Measurements from ENCODE around the gene PPP1R9A.

Gene PPP1R9A

GRCh38 chr7:94949532-94949931 is 42.1 kb downstream of the PPP1R9A start:
- no peak for DNase-seq (ENCODE audit: low read depth)
- no peak overlapping the region for H3K4me3 ChIP-seq (ENCODE audit: low read depth, low read length)
- no peak for TF ChIP-seq CTCF (IDR thresholded peaks at IDR 0.05; ENCODE audit: insufficient read depth, low read depth, low read length, missing control alignments)

DNA sequence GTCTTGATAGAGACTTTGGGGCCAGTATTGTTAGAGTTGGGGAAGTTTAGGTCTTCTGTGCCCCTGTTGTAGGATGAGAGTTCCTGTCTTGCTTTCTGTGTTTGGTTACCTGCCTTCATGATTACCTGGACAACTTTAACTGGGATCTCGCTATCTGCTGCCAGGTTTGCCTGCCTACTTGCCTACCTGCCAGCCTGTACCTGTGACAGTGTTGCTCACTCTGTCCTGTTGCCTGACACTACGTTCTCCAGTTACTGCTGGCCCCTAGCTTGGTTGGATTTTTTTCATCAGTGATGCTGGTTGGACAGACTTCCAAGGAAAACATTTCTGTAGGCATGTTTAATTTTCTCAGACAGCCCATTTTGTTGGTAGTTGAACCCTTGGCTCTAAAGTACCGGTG is 48.4 kb downstream of the PPP1R9A start:
- TF ChIP-seq CTCF (IDR thresholded peaks at IDR 0.05; ENCODE audit: insufficient read depth, low read depth, low read length, missing control alignments) = no peak
- DNase-seq (ENCODE audit: low read depth) = no peak
- H3K4me3 ChIP-seq (ENCODE audit: low read depth, low read length) = no peak overlapping the region

GRCh38 chr7:94957061-94957460 is 49.7 kb downstream of the PPP1R9A start:
- no peak for DNase-seq (ENCODE audit: low read depth)
- TF ChIP-seq CTCF (IDR thresholded peaks at IDR 0.05; ENCODE audit: insufficient read depth, low read depth, low read length, missing control alignments) = no peak
- no peak overlapping the region for H3K4me3 ChIP-seq (ENCODE audit: low read depth, low read length)

DNA sequence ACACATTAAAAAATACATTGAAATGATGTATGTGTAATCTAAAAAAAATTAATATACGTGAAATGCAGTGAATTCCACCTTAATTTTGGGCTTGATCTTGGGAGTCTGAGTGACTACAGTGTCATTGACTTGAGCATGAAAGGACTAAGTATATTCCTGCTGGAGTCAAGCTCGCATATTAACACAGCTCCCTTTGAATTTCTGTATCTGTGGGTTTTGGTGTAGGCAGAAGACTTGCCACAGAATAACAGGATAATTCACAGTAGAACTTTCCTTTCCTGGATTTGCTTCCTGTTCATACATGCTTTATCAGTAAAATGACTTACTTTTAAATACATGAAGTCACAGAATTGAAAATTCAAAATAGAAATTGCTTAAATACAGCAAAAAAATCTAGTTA is 55.3 kb downstream of the PPP1R9A start:
- H3K4me3 ChIP-seq (ENCODE audit: low read depth, low read length) = no peak overlapping the region
- DNase-seq (ENCODE audit: low read depth) = no peak
- TF ChIP-seq CTCF (IDR thresholded peaks at IDR 0.05; ENCODE audit: insufficient read depth, low read depth, low read length, missing control alignments) = no peak

DNA sequence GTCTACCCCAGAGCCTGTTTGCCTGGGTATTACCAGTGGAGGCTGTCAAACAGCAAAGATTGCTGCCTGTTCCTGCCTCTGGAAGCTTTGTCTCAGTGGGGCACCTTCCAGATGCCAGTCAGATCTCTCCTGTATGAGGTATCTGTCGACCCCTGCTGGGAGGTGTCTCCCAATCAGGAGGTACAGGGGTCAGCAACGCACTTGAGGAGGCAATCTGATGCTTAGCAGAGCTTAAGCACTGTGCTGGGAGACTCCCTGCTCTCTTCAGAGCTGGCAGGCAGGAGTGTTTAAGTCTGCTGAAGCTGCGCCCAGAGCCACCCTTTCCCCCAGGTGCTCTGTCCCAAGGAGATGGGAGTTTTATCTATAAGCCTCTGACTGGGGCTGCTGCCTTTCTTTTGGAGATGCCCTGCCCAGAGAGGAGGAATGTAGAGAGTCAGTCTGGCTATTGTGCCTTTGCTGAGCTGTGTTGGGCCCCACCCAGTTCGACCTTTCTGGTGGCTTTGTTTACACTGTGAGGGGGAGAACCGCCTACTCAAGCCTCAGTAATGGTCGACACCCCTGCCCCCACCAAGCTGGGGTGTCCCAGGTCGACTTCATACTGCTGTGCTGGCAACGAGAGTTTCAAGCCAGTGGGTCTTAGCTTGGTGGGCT is 62.2 kb downstream of the PPP1R9A start:
- no peak for DNase-seq (ENCODE audit: low read depth)
- TF ChIP-seq CTCF (IDR thresholded peaks at IDR 0.05; ENCODE audit: insufficient read depth, low read depth, low read length, missing control alignments) = no peak
- H3K4me3 ChIP-seq (ENCODE audit: low read depth, low read length) = no peak overlapping the region

- H3K4me3 ChIP-seq (ENCODE audit: low read depth, low read length) = no peak overlapping the region
- DNase-seq (ENCODE audit: low read depth) = no peak
- TF ChIP-seq CTCF (IDR thresholded peaks at IDR 0.05; ENCODE audit: insufficient read depth, low read depth, low read length, missing control alignments) = no peak
Measured at GRCh38 chr7:94970085-94970576, 62.7 kb downstream of the PPP1R9A start.

All from GM12865 (cell line).